ENCODE measurements around the gene LPCAT1.

LPCAT1 gene

GRCh38 chr5:1419476-1420210, 104.1 kb downstream of the LPCAT1 start:
- DNase-seq: no peak

DNA sequence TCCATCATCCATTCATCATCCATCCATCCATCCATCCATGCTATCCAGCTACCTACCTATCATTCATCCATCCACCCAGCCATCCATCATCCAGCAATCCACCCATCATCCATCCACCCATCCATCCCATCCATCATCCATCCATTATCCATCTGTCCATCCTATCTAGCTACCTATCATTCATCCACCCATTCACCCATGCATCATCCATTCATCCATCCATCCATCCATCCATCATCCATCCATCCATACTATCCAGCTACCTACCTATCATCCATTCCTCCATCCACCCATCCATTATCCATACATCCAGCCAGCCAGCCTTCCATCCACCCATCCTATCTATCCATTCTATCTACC, 104.9 kb downstream of the LPCAT1 start:
- no peak for DNase-seq

DNA sequence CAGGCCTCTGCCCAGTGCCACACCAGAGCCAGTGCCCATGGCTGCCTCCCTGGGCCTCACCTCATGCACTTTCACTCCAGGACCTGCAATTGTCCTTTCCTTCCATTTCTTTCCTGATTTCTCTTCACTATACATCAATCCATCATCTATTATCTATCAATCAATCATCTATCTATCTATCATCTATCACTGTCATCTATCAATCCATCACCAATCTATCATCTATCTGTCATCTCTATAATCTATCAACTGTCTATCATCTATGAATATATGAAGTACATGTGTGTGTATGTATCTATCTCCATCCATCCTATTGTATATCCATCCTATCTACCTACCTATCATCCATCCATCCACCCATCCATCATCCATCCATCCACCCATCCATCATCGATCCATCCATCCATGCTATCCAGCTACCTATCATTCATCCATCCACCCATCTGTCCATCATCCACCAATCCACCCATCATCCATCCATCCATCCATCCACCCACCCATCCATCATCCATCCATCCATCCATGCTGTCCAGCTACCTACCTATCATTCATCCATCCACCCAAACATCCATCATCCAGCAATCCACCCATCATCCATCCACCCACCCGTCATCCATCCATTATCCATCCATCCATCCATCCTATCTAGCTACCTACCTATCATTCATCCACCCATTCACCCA, 105.4 kb downstream of the LPCAT1 start:
- no peak for DNase-seq

GRCh38 chr5:1417586-1418225, 106.1 kb downstream of the LPCAT1 start:
- DNase-seq: no peak

GRCh38 chr5:1416856-1417469, 106.8 kb downstream of the LPCAT1 start:
- no peak for DNase-seq

- DNase-seq: no peak
Observed at GRCh38 chr5:1415626-1416360, 108.0 kb downstream of the LPCAT1 start.

GRCh38 chr5:1415059-1415425, 108.7 kb downstream of the LPCAT1 start:
- no peak for DNase-seq

GRCh38 chr5:1414311-1415058, 109.3 kb downstream of the LPCAT1 start:
- DNase-seq: no peak

- no peak for DNase-seq
Observed at GRCh38 chr5:1413611-1414241, 110.0 kb downstream of the LPCAT1 start.

- no peak for DNase-seq
Observed at GRCh38 chr5:1413211-1413610, 110.5 kb downstream of the LPCAT1 start.

DNA sequence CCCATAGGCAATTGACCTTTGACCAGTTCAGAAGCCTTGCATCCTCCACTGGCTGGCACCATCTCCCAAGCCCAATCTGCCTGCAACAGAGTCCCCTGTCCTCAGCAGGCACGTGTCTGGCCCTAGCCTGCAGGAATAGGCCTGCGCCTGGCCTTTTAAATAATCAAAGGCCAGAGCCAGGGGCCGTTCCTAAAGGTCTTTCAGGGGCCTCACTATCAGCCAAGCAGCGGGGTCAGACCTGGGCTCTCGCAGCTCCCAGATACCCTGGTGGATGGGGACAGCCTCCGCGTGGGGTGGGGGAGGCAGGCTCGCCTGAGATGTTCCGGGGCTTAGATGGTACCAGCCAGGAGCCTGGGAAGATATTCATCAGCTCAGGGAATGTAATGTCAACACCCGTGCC, 111.1 kb downstream of the LPCAT1 start:
- no peak for DNase-seq

GRCh38 chr5:1412163-1412562, 111.6 kb downstream of the LPCAT1 start:
- DNase-seq: no peak

All from DMS53 (cell line).